Measurements from ENCODE around the gene C9orf40. TPM values are rescaled to one million over a fixed set of nuclear protein-coding genes. Genes with fewer than 3 reads are reported as not detected.

C9orf40 gene
- total and polyA plus RNA-seq, 2 donors (not counting 3 experiments of a cell fraction or from before 2014, with no cell fraction given), result 2.2 to 7.5 TPM

DNA sequence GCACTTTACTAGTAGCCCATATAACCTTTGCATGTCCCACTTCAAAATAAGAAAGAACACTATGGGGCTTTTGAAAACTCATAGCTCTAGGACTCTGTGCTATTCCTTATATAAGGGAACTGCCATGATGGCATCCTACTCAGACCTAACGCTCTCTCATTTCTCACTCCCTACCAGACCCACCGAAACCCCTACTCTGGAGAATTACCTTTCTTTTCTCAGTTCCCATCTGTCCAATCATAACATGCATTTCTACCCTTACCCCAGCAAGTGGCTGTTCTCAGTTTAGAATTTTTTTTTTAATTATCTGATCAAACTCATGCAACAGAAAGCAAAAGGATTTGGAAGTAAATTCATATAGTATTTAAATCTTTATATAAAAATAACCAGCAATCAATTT, 48.1 kb upstream of the C9orf40 start:
- peaks cover 2% of the 10 kb centered on the region for H3K4me1 ChIP-seq (ENCODE audit: control insufficient read depth, extremely low read depth, insufficient read depth, low read length)
- dilution Hi-C loops (cut with MboI; ENCODE audit: extremely low pct_ligation_motif_present, low sequenced_read_pairs) (no loop called here), intact Hi-C loops (cut with micrococcal nuclease) (loop anchor here (5.0 kb wide), 1 partner anchor 61 kb away; no protein-coding TSS in a partner anchor)
- TF ChIP-seq POLR2AphosphoS5 (IDR thresholded peaks at IDR 0.05; ENCODE audit: insufficient read depth, low read depth, low read length) (no peak), FOS (IDR thresholded peaks at IDR 0.05; ENCODE audit: borderline replicate concordance, insufficient read depth, low read length) (no peak), POLR2A (IDR thresholded peaks at IDR 0.05; ENCODE audit: low read depth, low read length) (no peak), EZH2 (IDR thresholded peaks at IDR 0.05; ENCODE audit: borderline replicate concordance, low read depth, low read length, severe bottlenecking) (no peak), MYC (IDR thresholded peaks at IDR 0.05; ENCODE audit: low read depth, low read length) (no peak), GATA2 (IDR thresholded peaks at IDR 0.05; ENCODE audit: insufficient read depth, insufficient read length, low read depth, low read length) (no peak)
- TF ChIP-seq, protein P1, sequence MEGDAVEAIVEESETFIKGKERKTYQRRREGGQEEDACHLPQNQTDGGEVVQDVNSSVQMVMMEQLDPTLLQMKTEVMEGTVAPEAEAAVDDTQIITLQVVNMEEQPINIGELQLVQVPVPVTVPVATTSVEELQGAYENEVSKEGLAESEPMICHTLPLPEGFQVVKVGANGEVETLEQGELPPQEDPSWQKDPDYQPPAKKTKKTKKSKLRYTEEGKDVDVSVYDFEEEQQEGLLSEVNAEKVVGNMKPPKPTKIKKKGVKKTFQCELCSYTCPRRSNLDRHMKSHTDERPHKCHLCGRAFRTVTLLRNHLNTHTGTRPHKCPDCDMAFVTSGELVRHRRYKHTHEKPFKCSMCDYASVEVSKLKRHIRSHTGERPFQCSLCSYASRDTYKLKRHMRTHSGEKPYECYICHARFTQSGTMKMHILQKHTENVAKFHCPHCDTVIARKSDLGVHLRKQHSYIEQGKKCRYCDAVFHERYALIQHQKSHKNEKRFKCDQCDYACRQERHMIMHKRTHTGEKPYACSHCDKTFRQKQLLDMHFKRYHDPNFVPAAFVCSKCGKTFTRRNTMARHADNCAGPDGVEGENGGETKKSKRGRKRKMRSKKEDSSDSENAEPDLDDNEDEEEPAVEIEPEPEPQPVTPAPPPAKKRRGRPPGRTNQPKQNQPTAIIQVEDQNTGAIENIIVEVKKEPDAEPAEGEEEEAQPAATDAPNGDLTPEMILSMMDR (IDR thresholded peaks at IDR 0.05; ENCODE audit: extremely low read depth in 1 of 2, insufficient read depth in 1 of 2, low read depth in 1 of 2, low read length in 2 of 2), result no peak
- TF ChIP-seq, protein P2, sequence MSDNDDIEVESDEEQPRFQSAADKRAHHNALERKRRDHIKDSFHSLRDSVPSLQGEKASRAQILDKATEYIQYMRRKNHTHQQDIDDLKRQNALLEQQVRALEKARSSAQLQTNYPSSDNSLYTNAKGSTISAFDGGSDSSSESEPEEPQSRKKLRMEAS (IDR thresholded peaks at IDR 0.05; ENCODE audit: insufficient read depth, insufficient read length), result no peak
- no peak overlapping the region for H3K4me2 ChIP-seq (ENCODE audit: insufficient read depth, low read length)
- peaks cover 2 to 4% of the 10 kb centered on the region in 2 experiments for H3K36me3 ChIP-seq (ENCODE audit: control insufficient read depth in 2 of 2, extremely low read depth in 1 of 2, insufficient read depth in 2 of 2, low read length in 2 of 2)
- CTCF ChIA-PET, result interaction anchor here (3.4 to 5.3 kb wide), 2 partner anchors 48 to 226 kb away, joined by 14 to 127 read pairs; partner anchors contain the start of gene C9orf40
- no TSS peak for BruUV-seq (replicated peaks)
- no peaks in the 10 kb centered on the region for H4K20me1 ChIP-seq (replicated peaks; ENCODE audit: control insufficient read depth, extremely low read depth, insufficient read depth, low read length)
- DNase-seq (ENCODE audit: low read depth, low spot score) (no peak), FAIRE-seq (no peak)
- no peak overlapping the region for H2AFZ ChIP-seq (ENCODE audit: low read depth, low read length)
- no peaks in the 10 kb centered on the region for H3K9me1 ChIP-seq (replicated peaks; ENCODE audit: control insufficient read depth, extremely low read depth, insufficient read depth, low read length)
- H3K9me3 ChIP-seq (replicated peaks; ENCODE audit: control insufficient read depth, insufficient read depth, low read length), result no peaks in the 10 kb centered on the region
- POLR2A ChIA-PET, result no interaction called here
- H3K79me2 ChIP-seq (ENCODE audit: control insufficient read depth, insufficient read depth, low read length), result no peaks in the 10 kb centered on the region
- no peak overlapping the region for H3K27ac ChIP-seq (ENCODE audit: insufficient read depth, low read depth, low read length)
- H3K4me3 ChIP-seq (replicated peaks in 1 of 3; ENCODE audit: insufficient read depth in 1 of 3, low read depth in 1 of 3, low read length in 3 of 3), result no peak overlapping the region
- no peak overlapping the region for H3K9ac ChIP-seq (replicated peaks; ENCODE audit: extremely low read depth, insufficient read depth, low read length)
- H3K27me3 ChIP-seq (ENCODE audit: control insufficient read depth in 2 of 2, insufficient read depth in 2 of 2, low read length in 2 of 2), result no peaks in the 10 kb centered on the region

Data from endothelial cell of umbilical vein (primary cell).